IMR-90 (cell line): ENCODE data around the gene SBF2.

Experiments
- CTCF ChIP-seq: conservative IDR thresholded peaks from 2 replicates; pipeline ENCODE4 v1.5.1; 2012; ENCODE audit warnings: mild to moderate bottlenecking, low read depth, low read length, improper control_type of control experiment
- ELK1 ChIP-seq: fragments of 150-350 bp; IDR thresholded peaks from 2 replicates; pipeline ENCODE4 v1.6.1; 2016; ENCODE audit warnings: low read depth, mild to moderate bottlenecking, low read length, moderate library complexity, borderline replicate concordance
- MAFK ChIP-seq: IDR thresholded peaks from 2 replicates; pipeline ENCODE4 v1.6.1; 2012; ENCODE audit warnings: low read depth, low read length, improper control_type of control experiment
- MXI1 ChIP-seq: IDR thresholded peaks from 2 replicates; pipeline ENCODE4 v1.6.1; 2012; ENCODE audit warnings: low read depth, mild to moderate bottlenecking, low read length, moderate library complexity, borderline replicate concordance
- POLR2A ChIP-seq: IDR thresholded peaks from 2 replicates; pipeline ENCODE4 v1.6.1; 2012; ENCODE audit warnings: mild to moderate bottlenecking, low read depth, low read length

GRCh38 chr11:10181811-10182210 lies 112.2 kb downstream of the SBF2 start:
- TF ChIP-seq MAFK (no peak), CTCF (peak; percentile 34), POLR2A (no peak), ELK1 (no peak), MXI1 (no peak)
